HG02759 (cell line): ENCODE measurements around the gene NEK7.

Experiments
- ATAC-seq: cut with Tn5 transposase; IDR thresholded peaks from one replicate; pipeline ENCODE4 v1.9.1; 2021; ENCODE audit warnings: mild to moderate bottlenecking, moderate library complexity; ENCODE audit not compliant: unreplicated experiment

Gene NEK7

GRCh38 chr1:198141668-198142351 lies 15.0 kb upstream of the NEK7 start:
- ATAC-seq: no peak

DNA sequence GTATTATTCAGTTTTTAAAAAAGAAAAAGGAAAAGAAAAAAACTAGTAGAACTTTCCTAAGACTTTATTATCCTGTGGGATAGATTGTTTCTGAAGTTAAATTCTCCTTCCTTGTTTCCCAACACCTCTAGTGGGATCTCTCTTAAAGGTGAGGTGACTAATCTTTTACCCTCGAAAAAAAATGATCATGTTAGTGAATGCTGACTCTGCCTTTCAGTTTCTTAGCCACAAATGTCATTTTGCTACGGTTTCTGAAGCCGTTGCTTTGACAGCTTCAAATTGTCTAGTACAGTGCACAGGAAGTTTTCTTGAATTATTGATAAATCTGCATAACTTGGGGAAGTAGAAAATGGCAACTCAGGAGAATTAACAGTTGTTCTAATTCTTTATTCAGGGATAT lies 13.0 kb upstream of the NEK7 start:
- ATAC-seq: no peak

- ATAC-seq: no peak
Measured at GRCh38 chr1:198147216-198147615, 9.6 kb upstream of the NEK7 start.

- ATAC-seq: no peak
Measured at GRCh38 chr1:198150369-198150768, 6.4 kb upstream of the NEK7 start.

- ATAC-seq: no peak
Measured at GRCh38 chr1:198151688-198152087, 5.1 kb upstream of the NEK7 start.

DNA sequence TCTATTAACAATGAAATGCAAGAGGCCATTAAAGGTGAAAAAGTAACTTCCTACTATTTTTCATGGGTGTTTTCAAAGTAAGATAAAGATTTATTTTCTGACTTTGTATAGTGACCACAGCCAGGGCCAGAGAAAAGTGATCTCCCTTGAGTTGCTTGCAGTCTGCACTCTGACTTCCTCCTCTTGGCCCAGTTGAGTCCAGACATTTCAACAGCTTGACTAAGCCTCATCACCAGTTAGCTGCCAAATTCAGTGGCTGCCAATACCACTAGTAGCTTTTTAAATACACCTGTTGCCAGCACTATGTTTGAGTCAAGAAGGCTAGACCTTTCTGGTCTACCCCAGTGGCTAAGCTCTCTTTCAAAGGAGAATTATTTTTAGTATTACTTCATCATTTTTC lies 3.7 kb upstream of the NEK7 start:
- no peak for ATAC-seq

GRCh38 chr1:198153804-198154203 lies 3.0 kb upstream of the NEK7 start:
- ATAC-seq: no peak

DNA sequence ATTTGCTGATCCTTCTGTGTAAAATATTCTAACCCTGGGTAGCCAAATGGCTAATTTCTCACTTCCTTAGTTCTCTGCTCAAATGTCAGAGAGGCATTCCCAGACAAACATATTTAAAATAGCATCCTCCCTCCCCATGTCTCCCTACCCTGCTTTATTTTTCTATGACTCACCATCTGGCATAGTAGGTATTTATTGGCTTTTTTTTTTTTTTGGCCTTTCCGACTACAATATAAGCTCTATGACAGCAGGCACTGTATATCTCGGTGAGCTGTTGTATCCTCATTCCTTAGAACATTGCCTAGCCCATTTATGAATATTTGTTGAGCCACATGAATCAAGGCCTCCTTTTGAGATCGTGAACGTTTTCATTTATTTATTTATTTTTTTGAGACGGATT lies 1.5 kb upstream of the NEK7 start:
- no peak for ATAC-seq

DNA sequence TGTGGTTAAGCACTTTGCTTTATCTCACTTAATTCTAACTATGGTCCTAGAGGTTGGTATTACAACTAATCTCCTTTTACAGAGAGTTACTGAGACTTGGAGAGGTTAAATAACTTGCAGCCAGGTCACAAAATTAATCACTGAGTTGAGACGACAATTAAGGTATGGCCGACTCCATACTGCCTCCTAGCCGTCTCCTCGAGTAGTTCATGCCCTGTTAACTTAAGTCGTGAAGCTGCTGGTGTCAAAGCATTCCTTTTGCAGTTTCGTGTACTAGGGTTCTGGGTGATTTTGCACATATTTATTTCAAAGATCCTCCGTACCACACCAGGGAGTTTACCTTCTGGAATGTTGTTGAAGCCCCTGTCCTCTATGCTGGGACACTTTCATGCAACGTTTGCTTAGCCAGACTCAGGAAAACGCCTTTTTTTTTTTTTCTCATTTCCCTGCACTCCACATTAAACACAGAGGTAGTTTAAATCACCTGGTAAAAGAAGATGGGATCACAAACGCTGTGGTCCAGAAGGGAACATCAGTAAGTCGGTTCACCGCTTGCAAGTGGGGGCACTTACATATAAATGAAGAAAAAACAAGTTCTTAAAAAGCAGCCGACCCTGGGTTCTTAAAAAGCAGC lies 570 bp upstream of the NEK7 start:
- peak; percentile 22 for ATAC-seq

GRCh38 chr1:198157241-198157846 lies 546 bp downstream of the NEK7 start:
- peak; percentile 47 for ATAC-seq

DNA sequence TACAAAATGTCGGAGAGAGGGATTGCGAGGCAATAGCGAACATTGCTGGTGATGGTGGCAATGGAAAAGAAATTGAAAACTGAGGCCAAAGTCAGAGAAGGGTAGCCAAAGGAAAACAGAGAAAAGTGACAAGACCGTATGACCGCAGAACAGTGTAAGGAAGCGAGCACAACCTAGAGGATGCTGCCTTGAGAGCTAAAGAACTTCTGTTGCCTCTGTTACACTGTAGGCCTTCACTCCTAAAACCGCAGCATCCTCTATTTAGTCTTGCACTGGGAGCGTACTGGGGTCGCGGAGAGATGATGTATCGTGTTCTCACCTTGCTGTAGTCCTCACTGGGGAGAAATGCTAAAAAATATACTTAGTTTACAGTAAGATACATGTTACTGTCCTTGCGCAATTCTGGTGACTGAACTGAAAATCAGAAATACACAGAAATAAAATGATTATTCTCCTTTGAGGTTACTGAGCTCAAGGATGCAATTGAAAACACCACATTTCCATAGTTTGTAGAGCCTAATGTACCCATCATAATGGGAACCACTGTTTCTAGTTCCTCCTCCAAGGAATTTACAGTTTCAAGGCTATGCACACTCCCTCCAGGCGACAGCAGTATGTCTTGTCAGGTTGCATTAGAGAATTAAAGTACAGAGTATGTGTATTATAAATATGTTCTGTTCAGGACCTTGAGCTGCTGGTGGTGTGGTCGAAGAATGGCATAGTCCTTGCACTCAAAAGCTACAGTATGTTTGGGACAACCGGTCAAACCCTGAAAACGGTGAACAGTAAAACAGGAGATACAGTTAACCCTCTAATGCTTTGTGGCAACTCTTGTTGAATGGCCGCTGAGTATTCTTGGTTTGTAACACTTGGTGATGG lies 1.3 kb downstream of the NEK7 start:
- no peak for ATAC-seq

DNA sequence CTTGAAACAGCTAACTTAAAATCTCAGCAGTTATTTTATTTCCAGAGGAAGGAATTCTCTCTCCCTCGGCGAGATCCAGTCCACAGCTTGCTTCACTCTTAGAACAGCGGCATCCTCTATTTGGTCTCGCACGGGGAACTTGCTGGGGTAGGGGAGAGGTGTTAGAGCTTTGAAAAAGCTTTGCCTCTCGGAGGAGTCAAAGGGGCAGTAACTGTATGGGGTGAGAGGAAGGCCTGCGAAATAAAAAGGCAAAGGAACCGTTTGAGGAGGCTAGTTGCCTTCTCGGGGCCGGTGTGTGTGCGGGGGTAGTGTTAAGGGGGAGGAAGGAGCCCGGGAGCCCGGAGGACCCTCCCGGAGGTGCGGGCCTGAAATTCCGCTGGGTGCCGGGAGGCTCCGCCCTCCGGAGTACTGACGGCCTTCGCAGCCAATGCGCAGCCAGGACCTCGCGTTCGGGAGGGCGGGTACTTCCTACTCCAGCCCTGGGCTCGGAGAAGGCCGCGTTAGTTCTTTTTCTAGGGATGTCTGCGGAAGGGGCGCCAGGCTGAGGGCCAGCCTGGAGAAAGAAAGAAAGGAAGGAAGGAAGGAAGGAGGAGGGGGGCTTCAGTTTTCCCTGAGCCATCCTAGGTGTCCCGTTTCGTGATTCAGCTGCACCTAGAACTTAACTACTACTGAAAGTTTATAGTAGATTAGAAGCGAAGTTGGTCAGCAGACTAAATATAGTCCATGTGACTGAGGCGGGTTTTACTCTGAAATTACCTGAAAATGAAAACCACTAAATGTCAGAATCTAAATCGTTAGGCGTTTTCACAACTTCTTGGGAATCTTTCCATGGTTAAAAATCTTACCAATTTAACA lies 2.2 kb downstream of the NEK7 start:
- ATAC-seq: peak; percentile 63

DNA sequence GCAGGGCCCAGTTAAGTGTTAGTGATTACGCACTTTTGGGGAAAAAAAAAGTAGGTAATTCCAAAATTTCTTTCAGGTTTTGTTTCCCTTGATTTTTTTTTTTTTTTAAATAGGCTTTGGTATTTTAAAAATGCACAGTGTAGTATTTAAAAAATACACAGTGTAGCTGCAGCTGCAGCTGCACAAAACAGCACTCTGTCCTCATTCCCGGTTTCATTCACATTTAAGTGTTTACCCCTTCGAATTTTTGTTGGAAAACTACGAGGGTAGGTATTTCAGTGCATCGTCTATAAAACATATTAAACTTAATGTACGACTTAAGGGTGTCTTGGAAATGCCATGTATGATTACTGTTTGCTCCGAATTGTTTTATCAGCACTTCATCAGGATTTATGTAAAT lies 3.4 kb downstream of the NEK7 start:
- no peak for ATAC-seq

GRCh38 chr1:198160946-198161614 lies 4.3 kb downstream of the NEK7 start:
- no peak for ATAC-seq

DNA sequence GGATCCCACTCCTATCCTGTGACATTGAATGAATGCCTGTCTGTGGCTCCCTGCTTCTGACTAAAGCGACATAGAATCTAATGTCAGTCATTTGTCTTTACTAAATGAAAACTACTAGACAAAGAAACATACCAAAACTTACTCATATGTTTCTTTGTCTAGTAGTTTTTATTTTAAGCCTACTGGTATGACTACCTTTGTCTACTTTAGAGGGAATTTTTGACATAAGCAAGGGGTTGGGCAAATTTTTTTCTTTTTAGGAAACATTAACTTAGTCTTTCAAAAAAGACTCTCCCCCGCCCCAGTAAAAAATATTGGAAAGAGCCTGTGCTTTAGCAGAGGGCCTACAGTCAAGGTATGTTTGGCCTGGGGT lies 4.9 kb downstream of the NEK7 start:
- ATAC-seq: no peak

GRCh38 chr1:198162091-198162767 lies 5.4 kb downstream of the NEK7 start:
- no peak for ATAC-seq

DNA sequence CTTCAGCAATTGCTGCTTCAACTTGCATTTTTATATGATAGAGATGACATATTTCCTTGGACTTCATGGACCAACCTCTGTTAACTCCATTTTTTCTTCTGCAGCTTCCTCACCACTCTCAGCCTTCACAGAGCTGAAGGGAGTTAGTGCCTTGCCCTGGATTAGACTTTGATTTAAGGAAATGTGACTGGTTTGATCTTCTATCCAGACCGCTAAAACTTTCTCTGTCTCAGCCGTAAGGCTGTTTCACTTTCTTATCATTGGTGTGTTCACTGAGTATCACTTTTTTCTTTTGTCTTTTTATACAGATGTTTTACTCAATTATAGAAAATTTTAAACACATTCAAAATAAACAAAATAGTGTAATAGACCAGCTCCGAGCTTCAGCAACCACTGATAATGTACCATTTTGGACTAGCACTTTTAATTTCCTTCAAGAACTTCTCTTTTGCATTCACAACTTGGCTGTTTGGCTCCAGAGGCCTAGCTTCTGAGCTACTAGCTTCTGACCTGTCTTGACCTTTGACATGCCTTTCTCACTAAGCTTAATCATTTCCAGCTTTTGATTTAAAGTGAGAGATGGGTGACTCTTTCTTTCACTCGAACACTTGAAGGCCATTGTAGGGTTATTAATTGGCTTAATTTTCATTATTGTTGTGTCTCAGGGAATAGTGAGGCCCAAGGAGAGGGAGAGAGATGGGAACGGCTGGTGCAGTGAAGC lies 9.3 kb downstream of the NEK7 start:
- ATAC-seq: peak; percentile 22

GRCh38 chr1:198166900-198167299 lies 10.1 kb downstream of the NEK7 start:
- ATAC-seq: no peak

DNA sequence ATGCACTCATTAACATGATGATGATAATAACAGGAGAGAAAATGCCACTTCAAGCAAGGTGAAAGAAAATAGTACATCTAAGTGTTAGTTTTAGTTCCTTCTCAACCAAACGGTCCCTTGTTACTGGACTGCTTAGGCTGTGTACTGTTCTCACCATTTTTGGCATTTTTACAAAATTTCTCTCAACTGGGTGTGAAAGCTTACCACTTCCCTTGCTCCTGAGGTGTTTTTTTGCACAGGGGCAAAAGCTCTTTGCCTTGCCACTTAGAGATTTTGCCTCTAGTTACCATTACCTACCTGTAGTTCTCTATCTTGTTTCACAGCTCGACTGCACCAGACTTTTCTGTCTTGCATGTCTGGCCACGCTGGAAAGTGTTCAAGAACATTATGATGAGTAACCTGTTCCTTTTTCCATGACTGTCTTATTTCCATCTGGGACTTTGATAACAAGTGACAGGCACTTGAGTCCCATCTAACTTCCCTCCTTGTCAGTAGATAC lies 10.7 kb downstream of the NEK7 start:
- peak; percentile 55 for ATAC-seq
